Endothelial cell of umbilical vein (primary cell): Measurements from ENCODE around the gene HECA. TPM values are rescaled to one million over a fixed set of nuclear protein-coding genes. Genes with fewer than 3 reads are reported as not detected.

Experiments used
- BruUV-seq: library from RNA; stranded (reverse); fragments of 400-500 nt; replicated peaks from 2 replicates; lab custom pipeline; 2021; lab: Mats Ljungman, UMichigan
- CTCF ChIA-PET: fragments of 300-600, 350-600 bp; sonication (Branson Sonifier 250); formaldehyde crosslinking; loops from one replicate; lab custom pipeline; 2021; ENCODE audit warnings: antibody characterized with exemption, inconsistent platforms; lab: Charles Lee
- POLR2A ChIA-PET: fragments of 300-600, 350-600 bp; sonication (Branson Sonifier 250); formaldehyde crosslinking; loops from one replicate; lab custom pipeline; 2021; ENCODE audit warnings: antibody characterized with exemption, inconsistent platforms; lab: Charles Lee
- DNase-seq: peaks from one replicate; pipeline ENCODE4 v3.0.0-alpha.2; 2011; ENCODE audit warnings: low read depth, low spot score
- FAIRE-seq: peaks from 2 replicates; lab custom pipeline; 2011; peaks lifted over from hg19 to GRCh38; lab: Jason Lieb, UNC
- H2AFZ ChIP-seq: 2 replicates; pipeline ENCODE4 v1.6.0; 2012; ENCODE audit warnings: low read depth, low read length, control low read depth, inconsistent platforms
- H3K27ac ChIP-seq: 2 replicates; pipeline ENCODE4 v1.5.1; 2011; ENCODE audit warnings: low read depth, mild to moderate bottlenecking, control low read depth, low read length, moderate library complexity; ENCODE audit not compliant: insufficient read depth
- H3K27me3 ChIP-seq, 2 experiments: 2 replicates each; pipeline versions ENCODE4 v1.6.0 to v1.6.1; 2011; ENCODE audit warnings: low read length in 2 of 2, mixed read lengths in 1 of 2; ENCODE audit not compliant: control insufficient read depth in 2 of 2, insufficient read depth in 2 of 2
- H3K36me3 ChIP-seq, 2 experiments: 2 replicates in 1 of 2; 3 replicates in 1 of 2; pipeline ENCODE4 v1.5.1; 2011; ENCODE audit warnings: low read length in 2 of 2, mild to moderate bottlenecking in 1 of 2, moderate library complexity in 1 of 2; ENCODE audit not compliant: control insufficient read depth in 2 of 2, insufficient read depth in 2 of 2; ENCODE audit errors: extremely low read depth in 1 of 2
- H3K4me1 ChIP-seq: 3 replicates; pipeline ENCODE4 v1.5.1; 2011; ENCODE audit warnings: mild to moderate bottlenecking, low read length; ENCODE audit not compliant: control insufficient read depth, insufficient read depth; ENCODE audit errors: extremely low read depth
- H3K4me2 ChIP-seq: 2 replicates; pipeline ENCODE4 v1.6.1; 2011; ENCODE audit warnings: low read length, control low read depth, mixed read lengths; ENCODE audit not compliant: insufficient read depth
- H3K4me3 ChIP-seq, 3 experiments: fragments of 200-600 bp in 1 of 3; sonication (generic), shearing (Covaris generic) in 1 of 3; replicated peaks in 1 of 3; 2 replicates each; pipeline ENCODE4 v1.5.1; 2011 to 2016; ENCODE audit warnings: control low read depth in 3 of 3, low read length in 3 of 3, mild to moderate bottlenecking in 2 of 3, inconsistent platforms in 1 of 3, low read depth in 1 of 3, moderate library complexity in 1 of 3; ENCODE audit not compliant: insufficient read depth in 1 of 3
- H3K79me2 ChIP-seq: 2 replicates; pipeline ENCODE4 v1.6.0; 2012; ENCODE audit warnings: low read length, inconsistent platforms; ENCODE audit not compliant: control insufficient read depth, insufficient read depth
- H3K9ac ChIP-seq: replicated peaks from 2 replicates; pipeline ENCODE3; 2011; ENCODE audit warnings: low read length, control low read depth; ENCODE audit not compliant: insufficient read depth; ENCODE audit errors: extremely low read depth
- H3K9me1 ChIP-seq: replicated peaks from 3 replicates; pipeline ENCODE4 v1.6.0; 2011; ENCODE audit warnings: mild to moderate bottlenecking, low read length; ENCODE audit not compliant: control insufficient read depth, insufficient read depth; ENCODE audit errors: extremely low read depth
- H3K9me3 ChIP-seq: replicated peaks from 2 replicates; pipeline ENCODE4 v1.5.1; 2012; ENCODE audit warnings: low read length, inconsistent platforms; ENCODE audit not compliant: control insufficient read depth, insufficient read depth
- H4K20me1 ChIP-seq: replicated peaks from 2 replicates; pipeline ENCODE3; 2011; ENCODE audit warnings: mild to moderate bottlenecking, low read length; ENCODE audit not compliant: control insufficient read depth, insufficient read depth; ENCODE audit errors: extremely low read depth
- EZH2 ChIP-seq: IDR thresholded peaks from 2 replicates; pipeline ENCODE4 v1.6.1; 2012; ENCODE audit warnings: borderline replicate concordance, low read depth, mild to moderate bottlenecking, moderate library complexity, low read length, inconsistent platforms; ENCODE audit not compliant: severe bottlenecking
- GATA2 ChIP-seq: IDR thresholded peaks from 2 replicates; pipeline ENCODE4 v1.7.0; 2011; ENCODE audit warnings: low read depth, mild to moderate bottlenecking, moderate library complexity, mixed read lengths, low read length; ENCODE audit not compliant: insufficient read length, insufficient read depth
- JUN ChIP-seq: IDR thresholded peaks from 2 replicates; pipeline ENCODE4 v1.6.1; 2011; ENCODE audit warnings: borderline replicate concordance, low read depth; ENCODE audit not compliant: insufficient read length, insufficient read depth
- MYC ChIP-seq: IDR thresholded peaks from one replicate; pipeline ENCODE4 v1.6.1; 2011; ENCODE audit warnings: mild to moderate bottlenecking, low read depth, low read length
- POLR2A ChIP-seq: IDR thresholded peaks from 2 replicates; pipeline ENCODE4 v1.6.1; 2012; ENCODE audit warnings: low read depth, mild to moderate bottlenecking, control low read depth, low read length
- POLR2AphosphoS5 ChIP-seq: IDR thresholded peaks from 2 replicates; pipeline ENCODE4 v1.6.1; 2012; ENCODE audit warnings: low read depth, mild to moderate bottlenecking, control low read depth, low read length, moderate library complexity; ENCODE audit not compliant: insufficient read depth
- dilution Hi-C: fragments of 300-500 bp; cut with MboI; formaldehyde crosslinking; loops from one replicate; pipeline ENCODE4 v1.15.0; 2019; ENCODE audit warnings: low sequenced_read_pairs; ENCODE audit not compliant: extremely low pct_ligation_motif_present
- intact Hi-C: fragments of 100-400 bp; cut with micrococcal nuclease; formaldehyde crosslinking; loops from one replicate; pipeline ENCODE4 v1.10.0; 2022
- polyA plus RNA-seq, 4 experiments: library from polyadenylated mRNA; depleted of rRNA in 3 of 4; stranded (reverse) in 3 of 4; unstranded in 1 of 4; fragments of >200 nt; gene quantifications; 2 replicates each; pipeline versions ENCODE4 v1.2.1 to v1.2.3, GENCODE V29; 2011 to 2012; ENCODE audit warnings: missing spikeins in 1 of 4
- total RNA-seq: library from RNA; stranded (reverse); gene quantifications from 2 replicates; pipeline ENCODE4 v1.2.3, GENCODE V29; 2021
- TF ChIP-seq, protein P1 (sequence below), 2 donors: IDR thresholded peaks; 1 replicate in 1 of 2; 2 replicates in 1 of 2; pipeline ENCODE4 v1.5.1; 2011; ENCODE audit warnings: low read length in 2 of 2, mild to moderate bottlenecking in 2 of 2, moderate library complexity in 2 of 2, control low read depth in 1 of 2, inconsistent platforms in 1 of 2, low read depth in 1 of 2; ENCODE audit not compliant: insufficient read depth in 1 of 2; ENCODE audit errors: extremely low read depth in 1 of 2

HECA gene
- total and polyA plus RNA-seq, 2 donors (not counting 3 experiments of a cell fraction or from before 2014, with no cell fraction given), result 5.8 to 16.7 TPM

DNA sequence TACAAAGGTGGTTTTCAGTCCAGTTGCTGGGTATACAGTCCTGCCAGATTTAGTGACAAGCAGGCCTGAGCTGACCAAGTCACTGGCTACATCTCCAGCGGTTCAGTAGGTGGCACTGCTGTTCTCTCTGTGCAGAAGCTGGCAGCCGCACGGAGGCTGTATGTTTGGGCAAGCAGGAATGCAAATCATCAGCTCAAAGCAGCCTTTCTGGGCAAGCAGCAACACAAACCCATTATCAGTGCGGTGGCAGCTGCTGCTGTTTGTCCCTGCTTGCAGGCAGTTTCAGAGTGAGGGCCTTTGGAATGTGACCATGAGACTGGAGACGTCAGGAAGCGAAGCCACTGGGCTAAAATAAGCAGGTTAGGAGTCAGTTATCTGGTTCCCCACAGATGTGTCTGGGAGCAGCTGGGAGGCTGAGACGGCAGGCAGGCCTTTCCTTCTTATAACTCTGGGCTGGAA, 84.4 kb downstream of the HECA start:
- no peak overlapping the region for H3K27ac ChIP-seq
- no peaks in the 10 kb centered on the region for H3K36me3 ChIP-seq
- FAIRE-seq (peak; percentile 85), DNase-seq (peak; percentile 83)
- POLR2A ChIA-PET, result interaction anchor here (1.1 kb wide), 1 partner anchor 145 kb away, joined by 3 read pairs; no protein-coding TSS in a partner anchor
- no peaks in the 10 kb centered on the region for H3K27me3 ChIP-seq
- H2AFZ ChIP-seq, result peak overlapping the region; percentile 88
- TF ChIP-seq, protein P1, sequence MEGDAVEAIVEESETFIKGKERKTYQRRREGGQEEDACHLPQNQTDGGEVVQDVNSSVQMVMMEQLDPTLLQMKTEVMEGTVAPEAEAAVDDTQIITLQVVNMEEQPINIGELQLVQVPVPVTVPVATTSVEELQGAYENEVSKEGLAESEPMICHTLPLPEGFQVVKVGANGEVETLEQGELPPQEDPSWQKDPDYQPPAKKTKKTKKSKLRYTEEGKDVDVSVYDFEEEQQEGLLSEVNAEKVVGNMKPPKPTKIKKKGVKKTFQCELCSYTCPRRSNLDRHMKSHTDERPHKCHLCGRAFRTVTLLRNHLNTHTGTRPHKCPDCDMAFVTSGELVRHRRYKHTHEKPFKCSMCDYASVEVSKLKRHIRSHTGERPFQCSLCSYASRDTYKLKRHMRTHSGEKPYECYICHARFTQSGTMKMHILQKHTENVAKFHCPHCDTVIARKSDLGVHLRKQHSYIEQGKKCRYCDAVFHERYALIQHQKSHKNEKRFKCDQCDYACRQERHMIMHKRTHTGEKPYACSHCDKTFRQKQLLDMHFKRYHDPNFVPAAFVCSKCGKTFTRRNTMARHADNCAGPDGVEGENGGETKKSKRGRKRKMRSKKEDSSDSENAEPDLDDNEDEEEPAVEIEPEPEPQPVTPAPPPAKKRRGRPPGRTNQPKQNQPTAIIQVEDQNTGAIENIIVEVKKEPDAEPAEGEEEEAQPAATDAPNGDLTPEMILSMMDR (IDR thresholded peaks at IDR 0.05; ENCODE audit: extremely low read depth in 1 of 2, insufficient read depth in 1 of 2, low read depth in 1 of 2, low read length in 2 of 2), result peak; percentile 68 to 84
- TF ChIP-seq EZH2, result no peak
- no peak for TF ChIP-seq JUN
- TF ChIP-seq POLR2AphosphoS5, result no peak
- no peak for TF ChIP-seq GATA2
- TF ChIP-seq POLR2A, result no peak
- no peak for TF ChIP-seq MYC
- H3K9me1 ChIP-seq, result no peaks in the 10 kb centered on the region
- no peaks in the 10 kb centered on the region for H3K9me3 ChIP-seq
- no peaks in the 10 kb centered on the region for H4K20me1 ChIP-seq
- no TSS peak for BruUV-seq
- no peak overlapping the region for H3K4me3 ChIP-seq
- H3K4me1 ChIP-seq, result peaks cover 3% of the 10 kb centered on the region
- dilution Hi-C loops, result no loop called here
- CTCF ChIA-PET, result interaction anchor here (0.6 to 6.1 kb wide), 47 partner anchors 10 to 1702 kb away, joined by 3 to 258 read pairs (median 4); partner anchors contain the start of genes CITED2 and TXLNB
- no peaks in the 10 kb centered on the region for H3K79me2 ChIP-seq
- H3K4me2 ChIP-seq, result no peak overlapping the region
- intact Hi-C loops, result loop anchor here (1.0 to 5.0 kb wide), 6 partner anchors 31 to 402 kb away; no protein-coding TSS in a partner anchor
- H3K9ac ChIP-seq, result no peak overlapping the region
